Activated naive CD4-positive, alpha-beta T cell (primary cell): Measurements from ENCODE around the gene FNDC11.

Source experiments
- DNase-seq, 4 experiments: peaks; one replicate each; lab custom pipeline; 2025; lab: John Stamatoyannopoulos, UW

Gene FNDC11

DNA sequence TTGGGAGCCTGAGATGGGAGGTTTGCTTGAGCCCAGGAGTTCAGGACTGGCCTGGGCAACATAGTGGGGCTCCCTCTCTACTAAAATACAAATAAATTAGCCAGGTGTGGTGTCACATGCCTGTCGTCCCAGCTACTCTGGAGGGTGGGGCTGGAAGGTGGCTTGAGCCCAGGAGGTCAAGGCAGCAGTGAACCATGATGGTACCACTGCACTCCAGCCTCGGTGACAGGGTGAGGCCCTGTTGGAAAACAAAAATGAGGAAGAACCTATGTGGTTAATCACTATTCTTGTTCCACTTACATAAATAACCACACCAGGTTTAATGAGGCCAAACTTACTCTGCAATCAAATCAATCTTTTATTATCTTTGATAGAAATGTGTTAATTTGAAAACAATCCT is 28.0 kb upstream of the FNDC11 start:
- DNase-seq = no peak

DNA sequence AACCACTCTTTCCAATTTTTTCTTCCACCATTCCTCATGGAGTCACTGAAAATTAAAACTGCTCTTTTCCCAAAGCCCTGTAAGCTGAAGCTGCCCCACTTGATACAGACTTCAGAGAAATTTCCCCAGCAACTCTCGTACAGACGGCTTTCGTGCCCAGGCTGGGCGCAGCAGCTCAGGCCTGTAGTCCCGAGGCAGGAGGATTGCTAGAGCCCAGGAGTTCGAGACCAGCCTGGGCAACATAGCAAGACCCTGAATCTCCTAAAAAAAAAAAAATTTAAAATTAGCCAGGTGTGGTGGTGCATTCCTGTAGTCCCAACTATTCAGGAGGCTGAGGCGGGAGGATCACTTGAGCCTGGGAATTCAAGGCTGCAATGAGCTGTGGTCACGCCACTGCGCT is 26.8 kb upstream of the FNDC11 start:
- no peak for DNase-seq

DNA sequence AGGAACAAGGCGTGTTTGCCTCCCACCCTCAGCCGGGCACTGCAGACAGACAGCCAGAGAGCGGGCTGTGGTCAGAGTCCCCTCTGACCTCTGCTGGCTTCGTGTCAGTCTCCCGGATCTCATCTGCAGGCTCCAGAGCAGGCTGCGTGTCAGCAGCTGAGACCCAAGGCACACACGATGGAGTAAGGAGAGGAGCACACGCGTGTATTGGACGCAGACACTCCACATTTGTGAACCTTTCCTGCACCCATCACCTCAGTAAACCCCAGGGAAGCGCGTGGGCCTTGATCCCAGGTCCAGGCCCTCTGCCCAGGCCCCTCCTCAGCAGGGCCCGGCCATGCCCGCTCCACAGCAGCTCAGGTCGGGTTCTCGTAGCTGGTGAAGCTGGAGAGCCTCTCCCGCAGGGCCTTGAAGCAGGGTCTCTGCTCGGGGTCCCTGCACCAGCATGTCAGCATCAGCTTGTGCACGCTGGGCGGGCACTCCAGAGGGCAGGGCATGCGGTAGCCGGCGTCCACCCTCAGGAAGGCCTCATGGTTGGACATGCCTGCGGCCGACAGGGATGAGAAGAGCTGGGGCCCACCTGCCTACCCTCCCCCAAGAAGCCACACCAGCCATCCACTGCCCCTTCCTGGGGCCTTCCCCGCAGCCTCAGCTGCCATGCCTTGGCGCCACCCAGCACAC is 24.6 kb upstream of the FNDC11 start:
- no peak for DNase-seq

DNA sequence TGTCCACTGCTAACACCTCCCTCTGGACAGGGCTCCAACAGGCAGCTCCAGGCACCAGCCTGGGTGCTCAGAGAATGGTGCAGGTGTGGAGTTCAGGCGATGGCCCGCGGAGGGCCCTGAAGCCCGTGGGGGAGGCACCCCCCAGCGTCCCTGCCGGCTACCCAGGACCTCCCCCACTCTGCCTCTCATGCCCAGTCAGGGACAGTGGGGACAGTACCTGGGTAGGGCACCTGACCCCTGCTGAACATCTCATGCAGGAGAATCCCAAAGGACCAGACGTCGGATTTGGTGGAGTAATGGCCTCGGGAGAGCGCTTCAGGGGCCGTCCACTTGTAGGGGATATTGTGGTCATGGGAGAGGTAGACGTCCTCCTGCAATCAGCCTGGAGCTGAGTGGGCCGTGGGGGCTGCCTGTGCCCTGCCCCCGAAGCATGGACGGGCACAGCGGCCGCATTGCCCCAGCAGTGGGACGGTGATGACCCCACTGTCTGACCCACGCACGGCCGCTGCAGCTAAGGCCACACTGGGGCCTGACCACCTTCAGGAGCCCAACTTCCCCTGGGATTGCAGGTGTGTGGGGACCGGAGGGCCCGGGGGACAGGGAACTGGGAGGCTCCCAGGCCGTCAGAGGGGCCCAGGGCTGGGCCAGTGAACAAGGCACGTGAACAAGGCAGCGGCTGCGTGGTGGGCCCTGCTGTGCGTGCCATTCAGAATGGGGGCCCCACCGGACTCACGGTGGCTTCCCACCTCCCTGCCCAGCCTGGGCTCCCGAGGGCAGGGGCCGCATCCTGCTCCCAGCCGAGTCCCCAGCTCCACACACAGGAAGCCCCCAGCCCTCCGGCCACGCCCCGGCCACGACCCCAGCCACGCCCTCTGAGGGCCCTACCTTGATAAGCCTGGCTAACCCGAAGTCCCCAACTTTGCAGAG is 23.8 kb upstream of the FNDC11 start:
- DNase-seq = no peak

DNA sequence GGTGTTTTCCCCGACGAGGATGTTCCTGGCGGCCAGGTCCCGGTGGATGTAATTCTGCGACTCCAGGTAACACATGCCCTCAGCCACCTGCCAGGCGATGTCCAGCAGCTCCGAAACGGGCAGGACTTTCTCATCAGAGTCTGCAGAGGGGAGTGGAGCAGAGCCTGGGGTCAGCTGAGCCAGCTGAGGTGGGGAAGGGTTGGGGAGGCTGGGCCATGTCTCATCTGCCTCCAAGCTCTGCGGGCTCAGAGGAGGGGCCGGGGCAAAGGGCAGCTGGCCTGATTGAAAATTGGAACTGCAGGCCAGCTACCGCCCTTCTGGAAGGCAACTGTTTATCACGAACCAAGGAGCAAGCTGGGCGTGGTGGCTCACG is 23.2 kb upstream of the FNDC11 start:
- DNase-seq = no peak

DNA sequence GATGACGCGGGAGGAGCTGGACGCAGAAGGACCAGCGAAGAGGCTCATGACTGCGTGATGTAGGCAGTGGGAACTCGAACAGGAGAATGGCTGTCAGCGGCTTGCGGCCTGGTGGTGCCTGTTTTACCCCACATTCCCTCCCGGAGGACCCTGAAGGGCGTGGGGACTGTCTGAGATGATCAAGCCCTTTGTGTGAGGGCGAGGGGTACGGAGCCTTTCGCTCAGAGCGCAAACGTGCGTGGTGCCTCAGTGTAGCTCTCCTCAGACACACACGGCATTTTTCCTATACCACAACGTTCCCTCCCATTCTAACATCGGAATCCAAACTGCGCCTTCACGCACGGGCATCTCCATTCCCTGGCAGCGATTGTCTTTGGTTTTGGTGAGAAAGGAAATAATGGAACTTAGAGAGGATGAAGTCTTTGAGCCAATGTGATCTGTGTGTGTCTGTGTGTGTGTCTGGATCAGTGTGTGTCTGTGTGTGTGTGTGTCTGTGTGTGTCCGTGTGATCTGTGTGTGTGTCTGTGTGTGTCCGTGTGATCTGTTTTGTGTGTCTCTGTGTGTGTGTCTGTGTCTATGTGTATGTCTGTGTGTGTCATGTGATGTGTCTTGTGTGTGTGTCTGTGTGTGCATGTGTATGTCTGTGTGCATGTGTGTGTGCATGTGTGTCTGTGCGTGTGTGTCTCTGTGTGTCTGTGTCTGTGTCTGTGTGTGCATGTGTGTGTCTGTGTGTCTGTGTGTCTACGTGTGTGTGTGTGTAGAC is 22.1 kb upstream of the FNDC11 start:
- no peak for DNase-seq

DNA sequence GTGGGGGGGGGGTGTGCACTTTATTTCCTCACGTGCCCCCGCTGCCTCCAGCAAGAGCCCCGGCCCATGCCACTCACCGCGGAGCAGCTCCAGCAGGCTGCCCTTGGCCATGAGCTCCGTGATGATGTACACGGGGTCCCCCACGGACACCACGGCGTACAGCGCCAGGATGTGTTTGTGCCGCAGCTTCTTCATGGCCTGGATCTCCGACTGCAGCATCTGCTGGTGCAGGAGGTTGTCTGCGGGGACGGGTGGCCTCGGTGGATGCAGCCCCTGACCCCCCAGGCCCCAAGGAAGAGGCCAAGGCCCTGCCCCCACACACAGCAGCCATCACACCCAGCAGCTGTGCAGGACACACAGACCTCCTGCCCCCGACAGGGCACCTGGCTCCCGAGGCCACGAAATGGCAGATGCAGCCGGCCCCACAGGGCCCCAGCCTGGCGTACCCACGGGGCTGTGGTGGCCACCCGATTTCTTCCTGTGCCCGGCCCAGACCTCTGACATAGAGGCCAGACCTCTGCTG is 21.4 kb upstream of the FNDC11 start:
- no peak for DNase-seq

DNA sequence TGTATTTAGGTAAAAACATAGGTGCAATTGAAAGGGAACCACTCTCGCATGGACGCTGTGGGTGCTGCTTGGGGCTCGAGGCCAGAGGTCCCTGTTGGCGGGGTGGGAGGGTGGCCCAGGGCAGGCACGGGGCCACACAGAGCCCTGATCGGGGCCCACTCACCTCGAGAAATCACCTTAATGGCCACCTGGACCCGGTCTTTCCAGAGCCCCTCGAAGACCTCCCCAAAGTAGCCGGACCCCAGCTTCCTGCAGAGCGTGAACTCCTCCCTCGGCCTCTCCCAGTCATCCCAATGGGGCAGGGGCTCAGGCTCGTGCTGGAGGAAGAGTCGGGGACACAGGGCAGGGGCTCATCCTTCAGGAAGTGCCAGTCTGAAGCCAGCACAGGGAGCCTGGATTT is 20.6 kb upstream of the FNDC11 start:
- no peak for DNase-seq

DNA sequence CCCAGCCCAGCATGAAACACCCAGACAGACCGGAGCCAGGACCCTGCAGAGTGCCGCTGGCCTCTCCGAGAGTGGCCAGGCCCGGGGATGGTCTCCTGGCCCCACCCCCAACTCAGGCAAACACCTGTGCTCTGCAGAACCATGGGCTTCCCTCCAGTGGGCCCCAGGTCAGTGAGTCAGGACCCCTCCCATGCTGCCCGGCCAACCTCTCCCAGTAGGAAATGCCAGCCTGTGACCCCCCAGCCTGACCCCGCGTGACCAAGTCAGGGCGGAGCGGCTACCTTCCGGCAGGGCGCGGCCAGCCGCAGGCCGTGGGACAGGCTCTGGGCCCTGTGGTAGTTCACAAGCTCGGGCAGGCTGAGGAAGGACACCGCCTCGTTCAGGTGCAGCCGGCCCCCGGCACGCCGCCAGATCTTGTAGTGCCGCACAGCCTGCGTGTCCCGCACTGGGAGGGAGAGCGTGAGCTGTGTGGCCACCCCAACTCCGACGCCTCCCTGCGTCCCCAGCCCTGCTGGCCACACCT is 20.0 kb upstream of the FNDC11 start:
- DNase-seq = no peak

DNA sequence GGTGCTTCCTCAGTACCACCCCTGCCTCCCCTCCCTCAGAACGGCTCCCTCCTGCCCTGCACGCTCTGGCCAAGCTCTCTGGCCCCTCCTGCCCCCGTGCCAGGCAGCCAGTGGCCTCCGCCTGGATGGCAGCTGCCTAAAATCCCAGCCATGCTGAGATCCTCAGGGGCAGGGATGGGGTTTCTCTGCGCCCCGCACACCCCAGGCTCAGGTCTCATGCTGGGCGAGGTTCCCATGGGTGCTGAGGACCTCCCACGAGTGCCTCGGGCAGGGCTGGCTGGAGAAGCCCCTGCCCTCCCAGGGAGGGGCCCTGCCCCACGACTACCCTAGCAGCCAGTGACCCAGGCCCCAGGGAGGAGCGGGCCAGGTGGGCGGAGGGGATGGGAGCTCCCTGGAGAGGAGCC is 19.5 kb upstream of the FNDC11 start:
- no peak for DNase-seq

DNA sequence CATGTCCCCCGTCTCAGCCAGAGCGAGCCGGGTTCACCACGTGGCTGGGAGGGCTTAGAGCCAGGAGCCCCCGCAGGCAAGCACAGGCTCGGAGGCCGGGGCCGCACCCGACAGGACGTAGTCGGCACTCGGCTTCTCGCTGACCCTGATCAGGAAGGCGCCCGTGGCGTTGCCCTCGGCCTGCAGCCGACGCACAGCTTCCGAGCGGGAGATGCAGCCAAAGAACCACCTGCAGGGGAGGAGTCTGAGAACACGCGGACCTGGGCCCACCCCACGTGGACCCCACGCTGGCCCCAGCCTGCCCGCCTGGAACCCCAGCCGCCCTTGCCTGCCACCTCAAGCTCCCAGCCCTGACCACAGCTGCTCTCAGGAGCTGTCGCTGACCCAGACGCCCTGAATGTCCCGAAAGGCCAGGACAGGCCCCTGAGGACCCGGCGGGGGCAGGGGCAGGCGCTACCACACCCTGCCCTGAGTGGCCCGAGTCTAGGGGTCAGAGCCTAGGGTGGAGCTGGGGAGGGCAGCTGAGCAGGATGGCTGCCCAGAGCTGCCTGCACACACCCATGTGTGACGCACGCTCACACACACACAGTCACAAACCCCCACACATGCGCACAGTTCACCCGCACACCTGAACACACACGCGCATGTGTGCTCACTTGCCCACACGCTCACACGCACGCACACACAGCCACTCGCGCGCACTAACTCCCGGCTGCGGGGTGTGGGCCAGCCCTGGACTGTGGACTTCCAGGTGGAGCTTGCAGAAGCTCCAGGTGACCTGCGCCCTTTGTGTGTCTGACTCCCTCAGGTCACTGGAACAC is 18.9 kb upstream of the FNDC11 start:
- DNase-seq = no peak

DNA sequence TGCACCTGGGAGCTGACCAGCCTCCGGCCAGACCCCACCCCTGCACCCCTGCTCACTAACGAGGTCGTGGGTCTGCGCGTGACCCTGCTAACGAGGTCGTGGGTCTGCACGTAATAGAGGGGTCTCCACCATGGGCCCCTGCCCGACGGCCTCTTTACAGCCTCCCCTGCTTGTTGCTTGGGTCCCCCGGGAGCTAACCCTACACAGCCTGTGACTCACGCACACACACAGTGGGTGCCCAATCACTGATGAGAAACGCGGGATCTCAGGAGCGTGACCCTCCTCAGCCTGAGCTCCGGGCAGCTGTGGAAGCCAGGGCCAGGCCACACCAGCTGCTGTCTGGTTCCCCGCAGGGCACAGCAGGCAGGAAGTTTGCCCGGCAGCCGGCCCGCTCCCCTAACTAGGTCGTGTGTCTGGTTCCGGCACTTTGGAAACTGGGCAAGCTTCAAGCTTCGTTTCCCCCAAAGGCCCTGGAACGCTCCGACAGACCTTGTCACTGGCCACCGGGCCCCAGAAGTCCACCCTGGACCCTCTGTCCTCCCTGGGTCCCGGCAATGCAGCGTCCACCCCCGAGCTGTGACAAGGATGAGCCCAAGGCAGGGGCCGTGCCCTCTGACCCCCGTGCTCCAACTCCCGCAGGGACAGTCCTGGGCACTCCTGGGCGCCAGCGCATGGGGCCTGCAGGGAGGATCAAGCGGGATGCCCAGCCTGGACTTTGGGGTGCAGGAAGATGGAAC is 17.6 kb upstream of the FNDC11 start:
- no peak for DNase-seq

DNA sequence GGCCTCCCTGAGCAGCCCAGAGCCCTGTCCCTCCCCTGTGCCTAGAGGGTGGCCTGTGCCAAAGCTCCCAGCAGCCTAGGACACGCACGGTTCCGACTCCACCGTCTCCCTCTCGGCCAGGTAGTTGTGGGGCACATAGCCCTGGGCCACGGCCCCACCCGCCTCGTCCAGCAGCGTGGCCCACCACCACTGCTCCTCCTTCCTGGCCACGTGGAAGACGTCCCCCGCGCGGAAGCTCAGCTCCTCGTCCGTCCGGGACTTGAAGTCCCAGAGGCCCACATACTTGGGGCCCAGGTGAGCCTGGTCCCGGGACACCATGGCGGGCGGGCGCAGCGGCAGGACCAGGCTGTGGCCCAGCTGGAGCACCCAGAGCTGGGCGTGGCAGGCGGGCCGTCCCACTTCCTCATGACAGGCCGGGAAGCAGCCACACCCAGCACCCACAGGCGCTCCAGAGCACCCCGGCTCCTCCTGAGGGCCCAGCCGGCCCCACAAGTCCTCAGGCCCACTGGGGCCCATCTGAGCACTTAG is 16.9 kb upstream of the FNDC11 start, which contains the start of gene PTK6:
PTK6 (minus strand) TSS at position 380 of the 528 bp plus-strand sequence; CDS start at position 318, 62 bp downstream.
- DNase-seq = no peak

DNA sequence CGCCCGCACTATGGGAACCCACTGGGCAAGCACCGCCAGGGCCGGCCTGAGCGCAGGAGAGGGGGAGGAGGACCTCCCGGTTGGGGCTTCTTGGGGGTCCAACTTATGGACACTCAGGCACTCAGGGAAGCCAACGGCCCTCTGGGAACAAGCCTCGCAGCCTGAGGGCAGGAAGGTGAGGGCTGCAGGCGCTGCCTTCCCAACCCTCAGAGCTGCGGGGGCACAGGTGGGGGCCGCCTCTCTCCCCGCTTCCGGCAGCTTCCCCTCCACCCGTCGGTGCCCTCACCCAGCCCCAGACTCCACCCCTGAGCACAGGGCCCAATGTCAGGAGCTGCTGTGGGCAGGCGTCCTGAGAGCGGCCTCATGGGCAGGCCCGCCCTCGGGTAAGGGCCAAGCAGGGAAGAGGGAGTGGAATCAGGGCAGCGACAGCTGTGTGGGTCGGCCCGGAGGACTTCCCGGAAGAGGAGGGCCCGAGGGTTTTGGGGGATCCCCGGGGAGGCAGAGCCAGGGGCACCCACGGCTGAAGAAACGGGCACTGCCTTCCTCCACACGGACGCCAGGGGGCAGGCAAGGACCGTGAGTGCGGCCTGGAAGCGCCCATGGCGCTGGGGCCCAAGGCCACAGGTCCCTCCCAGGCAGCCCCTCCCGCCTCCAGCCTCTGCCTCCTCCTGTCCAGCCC is 16.3 kb upstream of the FNDC11 start:
- peak; percentile 84 to 87 (median 86) for DNase-seq

DNA sequence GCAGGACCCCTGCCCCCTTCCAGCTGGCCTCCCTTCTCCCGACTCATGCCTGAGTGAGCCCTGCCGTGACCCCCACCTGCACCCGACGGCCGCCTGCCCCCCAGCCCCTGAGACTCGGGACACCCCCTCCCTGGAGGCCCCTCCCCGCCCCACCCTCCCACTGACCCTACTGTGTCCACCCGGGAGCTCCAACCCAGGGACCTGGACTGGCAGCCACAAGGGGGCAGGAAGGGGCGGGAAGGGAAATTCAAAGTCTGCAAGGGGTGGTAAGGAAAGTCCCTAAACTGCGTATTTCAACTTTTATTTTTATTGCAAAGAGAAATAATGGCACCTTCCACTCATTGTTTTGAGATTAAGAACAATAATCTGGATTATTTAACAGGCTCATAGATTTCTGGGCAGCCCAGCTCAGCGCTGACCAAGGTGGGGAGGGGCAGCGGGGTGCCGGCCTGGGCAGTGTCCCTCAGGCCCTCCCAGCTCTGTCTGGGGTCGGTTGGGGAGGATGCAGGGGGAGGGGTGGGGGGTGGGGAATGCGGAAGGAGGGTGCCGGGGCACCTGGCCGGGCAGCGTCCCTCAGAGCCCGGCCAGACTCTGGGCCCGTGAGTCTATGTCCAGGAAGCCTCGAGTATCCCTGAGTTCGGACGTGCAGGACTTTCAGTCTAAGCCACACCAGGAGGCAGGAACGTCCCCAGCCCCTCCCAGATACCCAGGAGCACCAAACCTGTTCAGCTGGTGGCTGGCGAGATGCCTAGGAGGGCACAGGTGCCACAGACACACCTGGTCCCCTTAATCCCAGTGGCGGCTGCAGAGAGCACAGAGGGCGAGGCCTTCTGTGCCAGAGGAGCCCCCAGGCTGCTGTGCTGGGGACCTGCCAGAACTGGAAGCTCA is 15.5 kb upstream of the FNDC11 start:
- peak in 1 of 4 experiments; percentile 42 for DNase-seq

DNA sequence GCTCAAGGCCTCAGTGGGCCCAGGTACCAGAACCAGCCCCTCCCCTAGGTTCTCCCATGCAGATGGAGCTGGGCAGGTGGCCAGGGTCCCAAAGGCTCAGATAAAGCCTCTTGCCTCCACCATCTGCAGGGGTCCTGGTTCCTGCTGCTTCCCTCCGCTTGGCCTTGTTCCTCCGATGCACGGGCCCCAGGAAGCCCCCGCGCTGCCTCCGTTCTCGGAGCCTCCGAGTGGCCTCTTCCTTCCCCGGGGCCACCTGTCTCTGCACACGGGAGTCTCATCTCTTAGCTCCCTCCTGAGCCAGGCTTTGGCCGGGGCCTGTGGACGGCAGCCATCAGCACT is 14.9 kb upstream of the FNDC11 start:
- no peak for DNase-seq

DNA sequence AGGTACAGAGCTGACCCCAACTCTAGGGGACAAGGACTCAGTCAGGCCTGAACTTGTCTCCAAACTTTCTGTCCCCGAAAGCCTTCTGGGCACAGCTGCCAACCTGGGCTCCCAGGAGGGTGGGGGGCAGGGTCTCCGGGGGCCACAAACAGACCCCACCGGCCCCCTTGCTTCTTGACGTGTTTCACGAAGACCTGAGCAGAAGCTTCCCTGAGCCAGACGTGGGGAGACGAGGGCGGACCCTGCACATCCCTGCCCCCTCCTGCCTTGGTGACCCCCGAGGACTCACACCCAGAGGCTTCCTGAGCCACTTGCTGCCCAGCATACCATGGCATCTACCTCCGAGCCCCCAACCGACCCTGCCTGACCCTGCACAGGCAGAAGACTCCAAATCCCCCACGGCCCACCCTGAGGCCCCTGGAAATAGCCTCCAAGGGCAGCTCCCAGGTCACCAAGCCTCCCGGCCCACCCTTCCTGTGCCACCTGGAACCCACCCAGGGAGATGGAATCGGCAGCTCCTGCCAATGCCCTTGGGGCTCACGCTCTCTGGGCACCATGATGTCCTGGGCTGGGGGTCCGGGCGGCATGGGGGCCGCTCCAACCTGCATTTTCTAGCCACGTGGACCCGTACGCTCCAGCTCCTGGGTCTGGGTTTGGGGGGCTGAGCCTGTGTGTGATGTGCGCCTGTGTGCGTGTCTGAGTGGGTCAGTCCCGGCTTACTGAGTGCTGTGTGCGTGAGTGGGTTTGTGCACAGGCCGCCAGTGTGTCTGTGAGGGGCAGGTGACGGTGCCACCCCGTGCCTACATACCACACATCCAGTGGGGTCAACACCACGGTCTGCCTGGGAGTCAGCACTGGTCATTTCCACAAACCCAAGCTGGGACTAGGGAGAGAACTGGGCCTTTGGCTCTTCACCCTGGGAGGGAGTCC is 14.3 kb upstream of the FNDC11 start:
- DNase-seq = no peak
